Brain microvascular endothelial cell (primary cell): ENCODE measurements around the gene ALDH16A1.

Source experiments
- DNase-seq: peaks from one replicate; pipeline ENCODE4 v3.0.0-alpha.2; 2020
- H3K27ac ChIP-seq: fragments of 250-450 bp; sonication (Bioruptor Pico); 2 replicates; pipeline ENCODE4 v1.5.1; 2020; ENCODE audit warnings: mild to moderate bottlenecking, moderate library complexity
- H3K27me3 ChIP-seq: fragments of 250-450 bp; sonication (Bioruptor Pico); replicated peaks from 2 replicates; pipeline ENCODE4 v1.5.1; 2020; ENCODE audit warnings: mild to moderate bottlenecking
- H3K36me3 ChIP-seq: fragments of 250-450 bp; sonication (Bioruptor Pico); replicated peaks from 2 replicates; pipeline ENCODE4 v1.5.1; 2020; ENCODE audit warnings: mild to moderate bottlenecking
- H3K4me3 ChIP-seq: 2 replicates; pipeline ENCODE4 v1.5.1; 2011; ENCODE audit warnings: low read depth, mild to moderate bottlenecking, control low read depth, low read length, moderate library complexity
- in situ Hi-C: cut with HindIII; loops from 2 replicates; pipeline ENCODE4 v1.10.0; 2017; ENCODE audit warnings: low sequenced_read_pairs, low pct_ligation_motif_present
- TF ChIP-seq, protein P1 (sequence below): IDR thresholded peaks from 2 replicates; pipeline ENCODE4 v1.5.1; 2011; ENCODE audit warnings: low read depth, mild to moderate bottlenecking, moderate library complexity, low read length, control low read depth, inconsistent platforms; ENCODE audit errors: missing control alignments

ALDH16A1 gene

GRCh38 chr19:49431330-49431749, 21.7 kb upstream of the ALDH16A1 start:
- no peak for DNase-seq
- in situ Hi-C loops = no loop called here
- peaks cover 81% of the 10 kb centered on the region for H3K27me3 ChIP-seq
- TF ChIP-seq, protein P1, sequence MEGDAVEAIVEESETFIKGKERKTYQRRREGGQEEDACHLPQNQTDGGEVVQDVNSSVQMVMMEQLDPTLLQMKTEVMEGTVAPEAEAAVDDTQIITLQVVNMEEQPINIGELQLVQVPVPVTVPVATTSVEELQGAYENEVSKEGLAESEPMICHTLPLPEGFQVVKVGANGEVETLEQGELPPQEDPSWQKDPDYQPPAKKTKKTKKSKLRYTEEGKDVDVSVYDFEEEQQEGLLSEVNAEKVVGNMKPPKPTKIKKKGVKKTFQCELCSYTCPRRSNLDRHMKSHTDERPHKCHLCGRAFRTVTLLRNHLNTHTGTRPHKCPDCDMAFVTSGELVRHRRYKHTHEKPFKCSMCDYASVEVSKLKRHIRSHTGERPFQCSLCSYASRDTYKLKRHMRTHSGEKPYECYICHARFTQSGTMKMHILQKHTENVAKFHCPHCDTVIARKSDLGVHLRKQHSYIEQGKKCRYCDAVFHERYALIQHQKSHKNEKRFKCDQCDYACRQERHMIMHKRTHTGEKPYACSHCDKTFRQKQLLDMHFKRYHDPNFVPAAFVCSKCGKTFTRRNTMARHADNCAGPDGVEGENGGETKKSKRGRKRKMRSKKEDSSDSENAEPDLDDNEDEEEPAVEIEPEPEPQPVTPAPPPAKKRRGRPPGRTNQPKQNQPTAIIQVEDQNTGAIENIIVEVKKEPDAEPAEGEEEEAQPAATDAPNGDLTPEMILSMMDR = no peak
- no peak overlapping the region for H3K27ac ChIP-seq
- H3K36me3 ChIP-seq = no peaks in the 10 kb centered on the region
- no peak overlapping the region for H3K4me3 ChIP-seq

DNA sequence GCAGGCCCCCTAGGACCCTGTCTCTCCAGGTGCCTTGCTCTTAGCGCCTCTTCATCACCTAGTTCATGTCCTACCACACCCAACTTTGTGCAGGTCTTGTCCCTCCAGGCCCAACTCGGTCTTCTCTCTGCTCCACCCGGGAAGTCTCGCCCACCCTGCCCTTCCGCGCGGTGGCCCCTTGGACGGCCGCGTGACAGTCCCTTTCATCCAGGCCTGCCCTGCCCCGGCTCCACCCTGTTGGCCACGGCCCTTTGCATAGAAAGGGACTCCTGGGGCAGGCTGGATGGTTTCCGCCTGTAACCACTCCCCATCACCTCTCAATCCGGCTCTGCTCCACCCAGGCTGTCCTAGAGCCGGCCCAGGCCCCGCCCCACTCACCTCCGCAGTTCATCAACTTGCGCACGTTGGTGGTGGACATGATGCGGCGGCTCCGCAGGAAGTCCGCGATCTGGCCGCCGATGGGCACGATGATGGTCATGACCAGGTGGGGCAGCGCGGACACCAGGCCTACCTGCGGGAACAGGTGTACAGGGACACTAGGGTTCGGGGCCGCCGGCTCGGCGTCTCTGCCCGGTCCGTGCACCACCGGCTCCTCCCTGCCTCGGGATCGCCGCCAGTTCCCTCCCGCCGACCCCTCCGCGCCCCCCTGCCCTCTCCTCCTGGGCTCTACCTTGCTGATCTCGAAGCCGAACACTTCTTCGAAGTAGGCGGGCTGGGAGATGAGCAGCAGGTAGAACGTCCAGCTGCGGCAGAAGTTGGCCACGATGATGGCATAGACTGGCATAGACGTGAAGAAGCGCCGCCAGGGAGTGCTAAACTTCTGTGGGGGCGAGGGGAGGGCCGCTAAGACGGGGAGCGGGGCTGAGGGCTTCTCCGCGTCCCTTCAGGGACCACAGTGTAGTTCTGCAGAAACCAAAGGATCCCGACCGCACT, 20.6 kb upstream of the ALDH16A1 start:
- Histone ChIP-seq H3K27ac (no peak overlapping the region), H3K4me3 (no peak overlapping the region), H3K36me3 (no peaks in the 10 kb centered on the region), H3K27me3 (peaks cover 80% of the 10 kb centered on the region)
- in situ Hi-C loops = no loop called here
- TF ChIP-seq, protein P1 = no peak
- DNase-seq = no peak

- H3K27me3 ChIP-seq = peaks cover 78% of the 10 kb centered on the region
- in situ Hi-C loops = no loop called here
- H3K36me3 ChIP-seq = no peaks in the 10 kb centered on the region
- TF ChIP-seq, protein P1 = no peak
- no peak overlapping the region for H3K27ac ChIP-seq
- H3K4me3 ChIP-seq = no peak overlapping the region
- DNase-seq = no peak
These were observed 19.7 kb upstream of the ALDH16A1 start for GRCh38 chr19:49433240-49433901.

- H3K27ac ChIP-seq = no peak overlapping the region
- no peak overlapping the region for H3K4me3 ChIP-seq
- DNase-seq = no peak
- TF ChIP-seq, protein P1 = no peak
- peaks cover 79% of the 10 kb centered on the region for H3K27me3 ChIP-seq
- no peaks in the 10 kb centered on the region for H3K36me3 ChIP-seq
- in situ Hi-C loops = no loop called here
These were observed 18.0 kb upstream of the ALDH16A1 start for GRCh38 chr19:49434907-49435583.

DNA sequence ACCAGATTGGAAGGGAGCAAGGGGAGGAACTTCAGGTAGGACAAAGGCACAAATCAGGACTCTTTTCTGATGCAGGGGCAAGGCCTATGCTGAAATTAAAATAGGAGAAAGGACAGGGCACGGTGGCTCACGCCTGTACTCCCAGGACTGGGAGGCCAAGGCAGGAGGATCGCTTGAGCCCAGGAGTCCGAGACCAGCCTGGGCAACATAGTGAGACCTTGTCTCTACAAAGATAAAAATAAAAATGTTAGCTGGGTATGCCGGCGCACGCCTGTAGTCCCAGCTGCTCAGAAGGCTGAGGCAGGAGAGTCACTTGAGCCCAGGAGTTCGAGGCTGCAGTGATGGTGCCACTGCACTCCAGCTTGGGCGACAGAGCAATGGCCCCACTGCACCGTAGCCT, 17.4 kb upstream of the ALDH16A1 start:
- Histone ChIP-seq H3K27me3 (peaks cover 82% of the 10 kb centered on the region), H3K4me3 (no peak overlapping the region), H3K27ac (no peak overlapping the region), H3K36me3 (no peaks in the 10 kb centered on the region)
- in situ Hi-C loops = no loop called here
- TF ChIP-seq, protein P1 = no peak
- DNase-seq = no peak
